SU-DHL-6 (cell line): Measurements from ENCODE around the gene OOSP3.

Source experiments
- H2AFZ ChIP-seq: fragments of 200-600 bp; sonication (generic); 2 replicates; pipeline ENCODE4 v1.6.1; 2014; ENCODE audit warnings: low read depth, mild to moderate bottlenecking, moderate library complexity, mixed read lengths, antibody characterized with exemption, low read length; ENCODE audit not compliant: severe bottlenecking
- H3F3A ChIP-seq: fragments of 200-600 bp; shearing (Covaris generic); 2 replicates; pipeline ENCODE4 v1.6.0; 2016; ENCODE audit warnings: antibody characterized with exemption, mild to moderate bottlenecking; ENCODE audit not compliant: insufficient read depth
- H3K27ac ChIP-seq: fragments of 200-600 bp; sonication (generic); 2 replicates; pipeline ENCODE4 v1.5.1; 2016; ENCODE audit warnings: low read depth, mild to moderate bottlenecking, low read length, moderate library complexity, mixed read lengths
- H3K27me3 ChIP-seq: fragments of 200-600 bp; sonication (generic), shearing (Covaris generic); 2 replicates; pipeline ENCODE4 v1.6.0; 2014; ENCODE audit warnings: mild to moderate bottlenecking, low read length
- H3K36me3 ChIP-seq: fragments of 200-600 bp; sonication (generic); 2 replicates; pipeline ENCODE4 v1.6.1; 2014; ENCODE audit warnings: mild to moderate bottlenecking, low read length, mixed read lengths
- H3K4me2 ChIP-seq: fragments of 300-600, 200-600 bp; shearing (Covaris generic), sonication (generic); 2 replicates; pipeline ENCODE4 v1.6.0; 2014; ENCODE audit warnings: low read length, low read depth, mild to moderate bottlenecking; ENCODE audit not compliant: poor library complexity, severe bottlenecking
- H3K4me3 ChIP-seq: fragments of 200-600 bp; sonication (generic); 2 replicates; pipeline ENCODE4 v1.5.1; 2014; ENCODE audit warnings: antibody characterized with exemption, low read length, mild to moderate bottlenecking, mixed read lengths; ENCODE audit not compliant: insufficient read depth, poor library complexity, severe bottlenecking
- H3K79me2 ChIP-seq: fragments of 200-600 bp; sonication (generic); 2 replicates; pipeline ENCODE4 v1.6.1; 2014; ENCODE audit warnings: mild to moderate bottlenecking, low read length, moderate library complexity; ENCODE audit not compliant: insufficient read depth
- H3K9ac ChIP-seq: fragments of 200-600 bp; sonication (generic); 2 replicates; pipeline ENCODE4 v1.7.0; 2014; ENCODE audit warnings: mild to moderate bottlenecking, low read length
- H3K9me2 ChIP-seq: fragments of 200-600 bp; sonication (generic); replicated peaks from 2 replicates; pipeline ENCODE4 v1.6.1; 2014; ENCODE audit warnings: low read length; ENCODE audit not compliant: insufficient read depth
- H3K9me3 ChIP-seq: fragments of 200-600 bp; sonication (generic); 2 replicates; pipeline ENCODE4 v1.6.1; 2014; ENCODE audit warnings: low read length, mixed read lengths; ENCODE audit not compliant: insufficient read depth
- H4K20me1 ChIP-seq: fragments of 200-600 bp; sonication (generic); 2 replicates; pipeline ENCODE4 v1.6.1; 2014; ENCODE audit warnings: low read depth, mild to moderate bottlenecking, antibody characterized with exemption, low read length, moderate library complexity, mixed read lengths
- EZH2phosphoT487 ChIP-seq: fragments of 200-600 bp; sonication (generic), shearing (Covaris generic); conservative IDR thresholded peaks from 2 replicates; pipeline ENCODE4 v1.6.1; 2018; ENCODE audit warnings: mild to moderate bottlenecking, antibody characterized with exemption, low read length, moderate library complexity, mixed read lengths
- TF ChIP-seq, protein P1 (sequence below): fragments of 200-600 bp; sonication (generic); IDR thresholded peaks from one replicate; pipeline ENCODE4 v1.5.1; 2017; ENCODE audit warnings: antibody characterized with exemption, mild to moderate bottlenecking, low read length, moderate library complexity; ENCODE audit not compliant: insufficient read depth, poor library complexity, severe bottlenecking

OOSP3 gene

DNA sequence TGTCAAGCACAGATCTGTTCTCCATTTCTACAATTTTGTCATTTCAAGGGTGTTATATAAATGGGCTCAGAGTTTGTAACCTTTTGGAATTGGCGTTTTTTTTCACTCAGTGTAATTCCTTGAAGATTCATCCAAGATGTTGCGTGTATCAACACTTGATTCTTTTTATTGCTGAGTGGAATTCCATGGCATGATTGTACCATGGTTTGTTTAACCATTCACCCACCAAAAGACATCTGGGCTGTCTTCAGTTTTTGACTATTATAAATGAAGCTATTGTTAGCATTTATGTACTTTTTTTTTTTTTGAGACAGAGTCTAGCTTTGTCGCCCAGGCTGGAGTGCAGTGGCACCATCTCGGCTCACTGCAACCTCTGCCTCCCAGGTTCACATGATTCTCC, 62.5 kb downstream of the OOSP3 start:
- H3K4me2 ChIP-seq, result no peak overlapping the region
- H3K9ac ChIP-seq, result no peak overlapping the region
- H3K36me3 ChIP-seq, result no peaks in the 10 kb centered on the region
- no peaks in the 10 kb centered on the region for H3F3A ChIP-seq
- H3K27ac ChIP-seq, result no peak overlapping the region
- no peak overlapping the region for H2AFZ ChIP-seq
- H3K27me3 ChIP-seq, result no peaks in the 10 kb centered on the region
- H3K9me2 ChIP-seq, result no peaks in the 10 kb centered on the region
- no peaks in the 10 kb centered on the region for H3K9me3 ChIP-seq
- no peak overlapping the region for H3K4me3 ChIP-seq
- no peak for TF ChIP-seq EZH2phosphoT487
- TF ChIP-seq, protein P1, sequence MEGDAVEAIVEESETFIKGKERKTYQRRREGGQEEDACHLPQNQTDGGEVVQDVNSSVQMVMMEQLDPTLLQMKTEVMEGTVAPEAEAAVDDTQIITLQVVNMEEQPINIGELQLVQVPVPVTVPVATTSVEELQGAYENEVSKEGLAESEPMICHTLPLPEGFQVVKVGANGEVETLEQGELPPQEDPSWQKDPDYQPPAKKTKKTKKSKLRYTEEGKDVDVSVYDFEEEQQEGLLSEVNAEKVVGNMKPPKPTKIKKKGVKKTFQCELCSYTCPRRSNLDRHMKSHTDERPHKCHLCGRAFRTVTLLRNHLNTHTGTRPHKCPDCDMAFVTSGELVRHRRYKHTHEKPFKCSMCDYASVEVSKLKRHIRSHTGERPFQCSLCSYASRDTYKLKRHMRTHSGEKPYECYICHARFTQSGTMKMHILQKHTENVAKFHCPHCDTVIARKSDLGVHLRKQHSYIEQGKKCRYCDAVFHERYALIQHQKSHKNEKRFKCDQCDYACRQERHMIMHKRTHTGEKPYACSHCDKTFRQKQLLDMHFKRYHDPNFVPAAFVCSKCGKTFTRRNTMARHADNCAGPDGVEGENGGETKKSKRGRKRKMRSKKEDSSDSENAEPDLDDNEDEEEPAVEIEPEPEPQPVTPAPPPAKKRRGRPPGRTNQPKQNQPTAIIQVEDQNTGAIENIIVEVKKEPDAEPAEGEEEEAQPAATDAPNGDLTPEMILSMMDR, result no peak
- H3K79me2 ChIP-seq, result no peaks in the 10 kb centered on the region
- H4K20me1 ChIP-seq, result no peaks in the 10 kb centered on the region

DNA sequence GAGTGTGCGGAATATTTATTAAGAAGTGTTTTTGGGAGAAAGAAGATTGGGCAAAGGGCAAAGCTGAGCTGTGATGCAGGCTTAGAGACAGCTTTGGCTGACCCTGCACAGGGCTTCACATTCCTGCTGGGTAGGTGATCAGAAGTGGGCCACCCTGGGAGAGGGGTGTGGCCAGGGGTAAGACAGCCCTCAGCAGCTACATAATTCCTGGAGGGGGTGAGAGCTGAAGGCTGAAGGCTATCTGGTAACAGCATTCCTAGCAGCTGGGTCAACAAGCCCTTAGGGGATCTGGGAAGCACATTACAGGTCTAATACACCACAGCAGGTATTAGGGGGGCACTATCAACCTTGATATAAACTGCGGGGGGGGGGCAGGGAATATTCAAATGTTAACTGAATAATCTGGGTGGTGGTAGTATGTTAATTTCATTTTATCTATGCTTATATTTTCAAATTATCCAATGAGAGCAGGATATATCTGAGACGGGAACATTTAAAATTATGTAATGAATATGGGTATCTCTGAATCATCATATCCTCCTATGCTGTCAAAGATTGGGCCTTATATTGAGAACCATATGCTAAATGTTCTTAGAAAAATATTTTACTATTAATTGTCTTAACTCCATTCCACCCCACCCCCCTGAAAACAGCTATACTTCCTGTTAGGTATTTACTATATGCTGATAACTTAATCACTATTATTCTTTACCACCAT, 65.6 kb downstream of the OOSP3 start:
- Histone ChIP-seq H3F3A (no peaks in the 10 kb centered on the region), H3K79me2 (no peaks in the 10 kb centered on the region), H3K27me3 (no peaks in the 10 kb centered on the region), H3K9me2 (no peaks in the 10 kb centered on the region), H3K27ac (no peak overlapping the region), H3K4me3 (no peak overlapping the region), H3K36me3 (no peaks in the 10 kb centered on the region), H2AFZ (no peak overlapping the region), H3K9ac (no peak overlapping the region), H3K9me3 (no peaks in the 10 kb centered on the region), H4K20me1 (no peaks in the 10 kb centered on the region), H3K4me2 (no peak overlapping the region)
- no peak for TF ChIP-seq EZH2phosphoT487

DNA sequence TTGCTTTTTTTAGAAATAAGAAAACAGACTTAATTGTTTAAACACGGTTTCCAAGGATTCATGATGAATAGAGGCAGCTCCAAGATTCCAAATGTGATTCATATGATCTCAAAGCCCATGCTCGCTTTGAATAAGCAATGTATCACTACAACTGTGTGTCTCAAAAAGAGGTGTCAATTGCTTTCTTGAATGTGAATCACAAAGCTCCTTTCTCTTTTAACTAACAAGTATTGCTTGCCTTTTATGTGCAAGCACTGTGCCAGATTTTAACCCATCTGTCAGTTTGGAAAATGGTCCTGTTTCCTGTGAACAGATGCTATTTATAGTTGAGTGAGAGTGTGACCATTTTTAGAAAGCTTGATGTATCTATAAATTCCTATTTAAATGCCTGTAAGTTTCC, 66.1 kb downstream of the OOSP3 start:
- TF ChIP-seq, protein P1, result no peak
- TF ChIP-seq EZH2phosphoT487, result no peak
- Histone ChIP-seq H3K9ac (no peak overlapping the region), H3K4me3 (no peak overlapping the region), H3K9me3 (no peaks in the 10 kb centered on the region), H2AFZ (no peak overlapping the region), H3K27ac (no peak overlapping the region), H3K36me3 (no peaks in the 10 kb centered on the region), H3K4me2 (no peak overlapping the region), H3F3A (no peaks in the 10 kb centered on the region), H4K20me1 (no peaks in the 10 kb centered on the region), H3K79me2 (no peaks in the 10 kb centered on the region), H3K9me2 (no peaks in the 10 kb centered on the region), H3K27me3 (no peaks in the 10 kb centered on the region; the same call in 1 of the 2 replicates)
